HFFc6 (cell line): ENCODE data around the gene FARS2. TPM values are rescaled to one million over a fixed set of nuclear protein-coding genes. Genes with fewer than 3 reads are reported as not detected.

Source experiments
- DNase-seq: peaks from one replicate; pipeline ENCODE4 v3.0.0-alpha.2; 2018
- H3K27ac Mint-ChIP-seq: 2 replicates; pipeline ENCODE4 v1.8.0; 2020; ENCODE audit warnings: mild to moderate bottlenecking, mixed read lengths
- H3K27me3 Mint-ChIP-seq: 2 replicates; pipeline ENCODE4 v1.8.0; 2021; ENCODE audit warnings: mild to moderate bottlenecking, moderate library complexity, mixed read lengths; ENCODE audit not compliant: insufficient read depth
- H3K36me3 Mint-ChIP-seq: 2 replicates; pipeline ENCODE4 v1.8.0; 2021; ENCODE audit warnings: low read depth, mixed read lengths
- H3K4me1 Mint-ChIP-seq: 2 replicates; pipeline ENCODE4 v1.8.0; 2020; ENCODE audit warnings: low read depth, mixed read lengths
- H3K4me3 Mint-ChIP-seq: 2 replicates; pipeline ENCODE4 v1.8.0; 2020; ENCODE audit warnings: mild to moderate bottlenecking, moderate library complexity, mixed read lengths
- H3K9me3 Mint-ChIP-seq: 2 replicates; pipeline ENCODE4 v1.8.0; 2020; ENCODE audit warnings: mild to moderate bottlenecking, mixed read lengths
- total RNA-seq, 6 experiments: library from RNA; stranded (reverse); fragmentation: NEBNext Ultra II Directional; extraction: Animal tissue kit (Norgen Biotek cat#: 25700); gene quantifications; 2 replicates in 1 of 6; 3 replicates in 5 of 6; pipeline ENCODE4 v1.2.3, GENCODE V29; 2021
- TF ChIP-seq, protein P1 (sequence below): fragments of 200-600 bp; sonication (generic); IDR thresholded peaks from 2 replicates; pipeline ENCODE4 v1.5.0; 2021; ENCODE audit warnings: antibody characterized with exemption, mild to moderate bottlenecking

Gene FARS2
- total RNA-seq, 6 experiments from 2014 or later: 11.5 to 16.4 (median 13.1) TPM

DNA sequence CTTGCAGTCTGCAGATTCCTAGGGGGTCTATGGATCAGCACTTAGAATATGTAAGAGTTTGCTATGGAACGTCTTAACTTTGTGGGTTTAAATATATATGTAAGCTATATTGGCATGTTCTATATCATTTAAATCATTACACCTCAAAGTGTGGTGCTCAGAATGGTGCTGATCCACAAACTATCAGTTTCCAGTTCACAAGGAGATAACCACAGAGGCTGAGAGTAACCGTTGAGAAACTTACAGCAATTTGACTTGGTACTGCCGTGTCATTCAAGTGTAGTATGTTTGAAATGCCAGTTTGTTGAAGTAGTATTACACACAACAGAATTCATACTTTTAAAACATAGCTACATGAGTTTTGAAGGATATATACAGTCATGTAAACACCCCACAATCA is 279.7 kb downstream of the FARS2 start:
- no peak for DNase-seq
- TF ChIP-seq, protein P1, sequence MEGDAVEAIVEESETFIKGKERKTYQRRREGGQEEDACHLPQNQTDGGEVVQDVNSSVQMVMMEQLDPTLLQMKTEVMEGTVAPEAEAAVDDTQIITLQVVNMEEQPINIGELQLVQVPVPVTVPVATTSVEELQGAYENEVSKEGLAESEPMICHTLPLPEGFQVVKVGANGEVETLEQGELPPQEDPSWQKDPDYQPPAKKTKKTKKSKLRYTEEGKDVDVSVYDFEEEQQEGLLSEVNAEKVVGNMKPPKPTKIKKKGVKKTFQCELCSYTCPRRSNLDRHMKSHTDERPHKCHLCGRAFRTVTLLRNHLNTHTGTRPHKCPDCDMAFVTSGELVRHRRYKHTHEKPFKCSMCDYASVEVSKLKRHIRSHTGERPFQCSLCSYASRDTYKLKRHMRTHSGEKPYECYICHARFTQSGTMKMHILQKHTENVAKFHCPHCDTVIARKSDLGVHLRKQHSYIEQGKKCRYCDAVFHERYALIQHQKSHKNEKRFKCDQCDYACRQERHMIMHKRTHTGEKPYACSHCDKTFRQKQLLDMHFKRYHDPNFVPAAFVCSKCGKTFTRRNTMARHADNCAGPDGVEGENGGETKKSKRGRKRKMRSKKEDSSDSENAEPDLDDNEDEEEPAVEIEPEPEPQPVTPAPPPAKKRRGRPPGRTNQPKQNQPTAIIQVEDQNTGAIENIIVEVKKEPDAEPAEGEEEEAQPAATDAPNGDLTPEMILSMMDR: no peak
- H3K9me3 Mint-ChIP-seq: no peaks in the 10 kb centered on the region
- peaks cover 29% of the 10 kb centered on the region for H3K4me1 Mint-ChIP-seq
- H3K36me3 Mint-ChIP-seq: peaks cover 9% of the 10 kb centered on the region
- no peak overlapping the region for H3K27ac Mint-ChIP-seq
- no peak overlapping the region for H3K4me3 Mint-ChIP-seq
- H3K27me3 Mint-ChIP-seq: no peaks in the 10 kb centered on the region

DNA sequence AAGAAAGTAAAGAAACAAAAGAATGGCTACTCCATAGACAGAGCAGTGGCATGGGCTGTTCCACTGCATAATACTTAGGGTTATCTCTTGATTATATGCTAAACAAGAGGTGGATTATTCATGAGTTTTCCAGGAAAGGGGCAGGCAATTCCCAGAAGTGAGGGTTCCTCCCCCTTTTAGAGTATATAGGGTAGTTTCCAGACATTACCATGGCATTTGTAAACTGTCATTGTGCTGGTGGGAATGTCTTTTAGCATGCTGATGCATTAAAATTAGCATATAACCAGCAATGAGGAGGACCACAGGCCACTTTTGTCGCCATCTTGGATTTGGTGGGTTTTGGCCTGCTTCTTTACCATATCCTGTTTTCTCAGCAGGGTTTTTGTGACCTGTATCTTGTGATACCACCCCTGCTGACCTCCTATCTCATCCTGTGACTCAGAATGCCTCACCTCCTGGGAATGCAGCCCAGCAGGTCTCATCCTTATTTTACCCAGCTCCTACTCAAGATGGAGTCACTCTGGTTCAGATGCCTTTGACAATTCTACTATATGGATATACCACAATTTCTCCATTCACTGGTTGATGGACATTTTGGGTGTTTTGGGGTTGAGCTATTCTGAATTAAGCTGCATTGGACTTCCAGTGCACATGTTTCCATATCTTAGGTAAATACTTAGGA is 280.6 kb downstream of the FARS2 start:
- H3K9me3 Mint-ChIP-seq: no peaks in the 10 kb centered on the region
- peaks cover 9% of the 10 kb centered on the region for H3K36me3 Mint-ChIP-seq
- H3K4me3 Mint-ChIP-seq: no peak overlapping the region
- no peak overlapping the region for H3K27ac Mint-ChIP-seq
- no peak for DNase-seq
- no peaks in the 10 kb centered on the region for H3K27me3 Mint-ChIP-seq
- H3K4me1 Mint-ChIP-seq: peaks cover 22% of the 10 kb centered on the region
- TF ChIP-seq, protein P1: no peak

DNA sequence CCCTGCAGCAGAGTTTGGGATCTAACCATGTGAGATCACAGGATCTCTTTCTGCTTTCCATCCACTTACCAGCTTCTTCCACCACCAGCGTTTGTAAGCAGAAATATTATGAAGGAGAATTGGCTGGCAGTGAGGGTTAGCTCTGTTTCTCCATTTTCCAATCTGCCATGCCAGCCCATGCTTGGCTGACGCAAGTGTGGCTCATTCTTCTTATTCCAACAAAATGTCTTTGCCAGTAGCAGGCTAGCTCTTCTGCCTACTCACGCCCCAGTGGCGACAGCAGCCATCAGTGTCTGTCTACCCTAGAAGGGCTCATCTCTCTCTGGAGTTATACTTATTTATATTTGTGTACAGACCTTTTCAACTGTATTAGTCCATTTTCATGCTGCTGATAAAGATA is 286.2 kb downstream of the FARS2 start:
- DNase-seq: no peak
- Mint-ChIP-seq H3K27ac (no peak overlapping the region), H3K4me3 (no peak overlapping the region), H3K9me3 (peaks cover 16% of the 10 kb centered on the region), H3K27me3 (no peaks in the 10 kb centered on the region; the same call in 1 of the 2 replicates), H3K36me3 (peaks cover 38% of the 10 kb centered on the region), H3K4me1 (no peaks in the 10 kb centered on the region)
- TF ChIP-seq, protein P1: no peak

DNA sequence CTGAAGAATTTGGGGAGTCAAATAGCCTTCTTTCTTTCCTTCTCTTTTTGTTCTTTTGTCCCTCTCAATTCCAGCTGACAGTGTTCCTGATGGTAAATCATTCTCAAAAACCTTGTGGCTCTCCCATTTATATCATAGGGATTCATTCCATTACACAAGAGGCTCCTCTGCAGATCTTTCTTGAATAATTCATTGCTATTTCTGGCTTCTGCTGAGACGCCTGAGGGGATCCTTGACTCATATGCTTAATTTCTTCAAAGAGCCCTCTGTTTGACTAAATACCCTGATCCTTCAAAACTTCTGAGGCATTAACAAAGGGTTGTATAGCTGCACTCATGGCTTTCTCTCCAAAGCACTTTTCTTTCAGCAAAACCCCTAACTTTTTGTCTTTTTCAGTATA is 289.3 kb downstream of the FARS2 start:
- Mint-ChIP-seq H3K36me3 (peaks cover 35% of the 10 kb centered on the region), H3K4me1 (peaks cover 8% of the 10 kb centered on the region; the same call in 1 of the 2 replicates), H3K4me3 (no peak overlapping the region), H3K27me3 (no peaks in the 10 kb centered on the region; the same call in 1 of the 2 replicates), H3K27ac (no peak overlapping the region), H3K9me3 (peaks cover 16% of the 10 kb centered on the region)
- TF ChIP-seq, protein P1: no peak
- no peak for DNase-seq

DNA sequence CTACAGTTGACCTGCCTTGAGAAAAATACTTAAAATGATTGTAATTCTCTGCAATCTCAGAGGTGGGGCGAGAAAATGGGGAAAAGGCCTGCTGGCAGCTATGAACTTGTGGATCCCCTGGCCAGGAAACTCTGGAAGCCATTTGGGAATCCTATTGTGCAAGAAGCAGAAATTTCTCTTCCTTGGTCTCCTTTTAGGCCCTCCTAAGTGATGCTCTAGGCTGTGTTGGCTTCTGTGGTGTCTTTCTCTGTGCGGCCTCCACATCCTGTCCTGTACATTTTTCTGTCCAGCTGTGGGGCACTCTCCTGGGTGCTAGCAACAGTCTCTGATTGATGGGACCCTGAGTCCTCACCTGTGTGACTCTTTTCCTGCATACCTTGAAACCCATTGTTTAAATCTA is 290.9 kb downstream of the FARS2 start:
- Mint-ChIP-seq H3K4me1 (peaks cover 8% of the 10 kb centered on the region; the same call in 1 of the 2 replicates), H3K4me3 (no peak overlapping the region), H3K9me3 (peaks cover 16% of the 10 kb centered on the region), H3K36me3 (peaks cover 33% of the 10 kb centered on the region), H3K27me3 (no peaks in the 10 kb centered on the region; the same call in 1 of the 2 replicates), H3K27ac (no peak overlapping the region)
- no peak for DNase-seq
- TF ChIP-seq, protein P1: no peak
